Mesothelial cell of epicardium (in vitro differentiated cells): Measurements from ENCODE around the gene BEAN1. TPM values are rescaled to one million over a fixed set of nuclear protein-coding genes. Genes with fewer than 3 reads are reported as not detected.

ENCODE experiments used
- DNase-seq, 2 experiments: peaks; one replicate each; pipeline ENCODE4 v3.0.0; 2021; ENCODE audit warnings: low spot score in 2 of 2; ENCODE audit not compliant: unreplicated experiment in 2 of 2
- H3K27ac Mint-ChIP-seq: 2 replicates; pipeline ENCODE4 v1.8.0; 2021; ENCODE audit warnings: mixed read lengths
- H3K27me3 Mint-ChIP-seq: 2 replicates; pipeline ENCODE4 v1.8.0; 2021; ENCODE audit warnings: low read depth, mixed read lengths
- H3K36me3 Mint-ChIP-seq: 2 replicates; pipeline ENCODE4 v1.8.0; 2021; ENCODE audit warnings: mixed read lengths
- H3K4me1 Mint-ChIP-seq: 2 replicates; pipeline ENCODE4 v1.8.0; 2021; ENCODE audit warnings: mixed read lengths
- H3K4me3 Mint-ChIP-seq: 2 replicates; pipeline ENCODE4 v1.8.0; 2021; ENCODE audit warnings: mild to moderate bottlenecking, moderate library complexity, mixed read lengths
- H3K9me3 Mint-ChIP-seq: 2 replicates; pipeline ENCODE4 v1.8.0; 2021; ENCODE audit warnings: mixed read lengths
- total RNA-seq: library from RNA; stranded (reverse); gene quantifications from 3 replicates; pipeline ENCODE4 v1.2.1, GENCODE V29; 2021
- TF ChIP-seq, protein P1 (sequence below): fragments of 200-600 bp; sonication (generic); IDR thresholded peaks from one replicate; pipeline ENCODE4 v1.5.0; 2021; ENCODE audit warnings: antibody characterized with exemption; ENCODE audit not compliant: unreplicated experiment

BEAN1 gene
- total RNA-seq, 1 donor from 2014 or later, result 1.1 TPM

DNA sequence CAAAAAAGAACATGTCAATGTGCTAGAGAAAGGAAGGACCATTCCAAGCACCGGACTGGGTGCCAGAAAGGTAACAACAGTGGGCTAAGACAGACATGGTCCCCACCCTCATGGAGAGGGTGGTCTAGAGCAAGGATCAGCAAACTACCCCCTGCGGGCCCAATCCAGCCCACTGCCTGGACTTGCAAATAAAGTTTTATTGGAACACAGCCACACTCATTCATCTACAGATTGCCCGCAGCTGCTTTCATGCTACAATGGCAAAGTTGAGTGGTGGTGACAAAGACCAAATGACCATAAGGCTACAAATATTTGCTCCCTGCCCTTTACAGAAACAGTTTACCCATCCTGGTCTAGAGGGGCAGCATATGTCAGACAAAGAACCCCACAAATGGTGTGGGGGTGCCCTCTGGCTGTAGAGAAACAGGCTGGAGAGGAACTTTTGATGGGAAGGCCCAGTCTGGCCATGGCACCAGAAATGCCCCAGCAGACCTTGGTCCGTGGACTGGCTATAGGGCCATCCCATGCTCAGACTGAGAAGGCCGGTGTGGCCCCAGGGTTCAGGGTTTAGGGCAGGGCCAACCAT lies 45.4 kb upstream of the BEAN1 start:
- H3K4me1 Mint-ChIP-seq, result peaks cover 25% of the 10 kb centered on the region
- TF ChIP-seq, protein P1, sequence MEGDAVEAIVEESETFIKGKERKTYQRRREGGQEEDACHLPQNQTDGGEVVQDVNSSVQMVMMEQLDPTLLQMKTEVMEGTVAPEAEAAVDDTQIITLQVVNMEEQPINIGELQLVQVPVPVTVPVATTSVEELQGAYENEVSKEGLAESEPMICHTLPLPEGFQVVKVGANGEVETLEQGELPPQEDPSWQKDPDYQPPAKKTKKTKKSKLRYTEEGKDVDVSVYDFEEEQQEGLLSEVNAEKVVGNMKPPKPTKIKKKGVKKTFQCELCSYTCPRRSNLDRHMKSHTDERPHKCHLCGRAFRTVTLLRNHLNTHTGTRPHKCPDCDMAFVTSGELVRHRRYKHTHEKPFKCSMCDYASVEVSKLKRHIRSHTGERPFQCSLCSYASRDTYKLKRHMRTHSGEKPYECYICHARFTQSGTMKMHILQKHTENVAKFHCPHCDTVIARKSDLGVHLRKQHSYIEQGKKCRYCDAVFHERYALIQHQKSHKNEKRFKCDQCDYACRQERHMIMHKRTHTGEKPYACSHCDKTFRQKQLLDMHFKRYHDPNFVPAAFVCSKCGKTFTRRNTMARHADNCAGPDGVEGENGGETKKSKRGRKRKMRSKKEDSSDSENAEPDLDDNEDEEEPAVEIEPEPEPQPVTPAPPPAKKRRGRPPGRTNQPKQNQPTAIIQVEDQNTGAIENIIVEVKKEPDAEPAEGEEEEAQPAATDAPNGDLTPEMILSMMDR, result no peak
- peaks cover 16% of the 10 kb centered on the region for H3K9me3 Mint-ChIP-seq
- peaks cover 3% of the 10 kb centered on the region for H3K36me3 Mint-ChIP-seq
- no peaks in the 10 kb centered on the region for H3K27me3 Mint-ChIP-seq
- H3K27ac Mint-ChIP-seq, result peak overlapping the region; percentile 92
- no peak for DNase-seq
- no peak overlapping the region for H3K4me3 Mint-ChIP-seq

DNA sequence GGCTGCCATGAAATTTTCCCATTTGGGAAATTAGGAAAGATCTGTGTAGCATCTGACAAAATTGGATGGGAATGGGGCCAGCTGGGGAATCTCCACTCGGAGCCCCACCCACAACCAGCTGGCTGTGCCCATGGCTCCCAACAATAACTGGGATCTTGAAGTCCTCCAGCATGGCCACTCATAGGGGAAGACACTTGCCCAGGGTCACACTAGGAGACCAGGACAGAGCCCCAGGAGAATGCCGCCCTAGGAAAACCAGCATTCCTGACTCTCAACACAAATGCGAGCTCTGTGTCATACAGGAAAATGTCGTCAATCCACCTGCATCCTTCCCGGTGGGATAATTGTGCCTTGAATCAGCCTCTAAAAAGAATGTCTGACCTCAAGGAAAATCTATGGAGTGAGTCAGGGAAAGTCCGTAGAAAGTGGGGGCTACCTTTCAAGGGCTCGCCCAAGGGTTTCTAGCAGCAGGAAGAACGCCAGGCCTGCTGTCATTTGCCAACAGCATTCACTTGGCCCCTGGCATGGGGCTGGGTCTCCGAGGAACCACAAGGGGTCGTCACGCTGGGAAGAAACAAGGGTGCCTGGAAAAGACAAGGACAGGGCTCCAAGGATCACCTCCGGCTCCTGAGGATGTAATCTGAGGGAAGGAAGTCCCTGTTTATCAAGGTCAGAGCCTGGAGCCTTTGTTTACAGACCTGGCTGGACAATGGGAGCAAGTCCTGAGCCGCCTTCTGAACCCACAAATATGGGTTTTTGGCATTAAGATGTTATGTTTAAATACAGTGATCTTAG lies 44.7 kb upstream of the BEAN1 start:
- peaks cover 16% of the 10 kb centered on the region for H3K9me3 Mint-ChIP-seq
- peaks cover 25% of the 10 kb centered on the region for H3K4me1 Mint-ChIP-seq

DNA sequence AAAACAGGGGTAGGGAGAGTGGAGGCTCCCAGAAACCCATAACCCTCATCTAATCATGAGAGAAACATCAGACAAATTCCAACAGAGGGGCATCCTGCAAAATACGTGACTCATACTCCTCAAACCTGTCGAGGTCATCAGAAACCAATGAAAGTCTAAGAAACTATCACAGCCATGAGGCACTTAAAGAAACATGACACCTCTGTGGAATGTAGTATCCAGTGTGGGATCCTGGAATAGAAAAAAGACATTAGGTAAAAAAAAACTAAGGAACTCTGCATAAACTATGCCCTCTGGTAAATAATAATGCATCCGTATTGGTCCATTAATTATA lies 44.2 kb upstream of the BEAN1 start:
- Mint-ChIP-seq H3K4me1 (peaks cover 25% of the 10 kb centered on the region), H3K9me3 (peaks cover 16% of the 10 kb centered on the region), H3K36me3 (peaks cover 3% of the 10 kb centered on the region), H3K4me3 (no peak overlapping the region), H3K27ac (peak overlapping the region; percentile 92), H3K27me3 (no peaks in the 10 kb centered on the region)
- TF ChIP-seq, protein P1, result no peak
- DNase-seq, result no peak

More for the DNA sequence above, 44.7 kb upstream of the BEAN1 start:
- Mint-ChIP-seq H3K36me3 (peaks cover 3% of the 10 kb centered on the region), H3K27ac (peak overlapping the region; percentile 92), H3K27me3 (no peaks in the 10 kb centered on the region), H3K4me3 (no peak overlapping the region)
- no peak for DNase-seq
- TF ChIP-seq, protein P1, result no peak

DNA sequence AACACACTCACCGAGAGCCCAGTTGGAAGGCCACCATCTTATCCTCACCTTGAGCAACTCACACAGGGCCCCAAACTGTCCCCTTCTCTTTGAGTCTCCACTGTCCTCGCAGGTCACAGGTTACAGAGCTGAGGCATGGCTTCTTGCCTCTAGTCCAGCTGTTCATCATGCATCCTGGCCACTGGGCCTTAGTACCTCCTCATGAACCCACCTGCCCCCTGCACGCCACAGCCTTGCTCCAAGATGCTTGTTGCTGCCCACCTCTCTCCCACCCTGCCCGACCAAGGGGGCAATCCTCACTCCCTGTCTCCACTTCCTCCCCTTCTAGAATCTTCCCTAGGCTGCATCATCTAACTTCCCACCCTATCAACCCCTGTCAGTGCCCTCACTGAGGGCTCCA lies 43.5 kb upstream of the BEAN1 start:
- peaks cover 16% of the 10 kb centered on the region for H3K9me3 Mint-ChIP-seq

DNA sequence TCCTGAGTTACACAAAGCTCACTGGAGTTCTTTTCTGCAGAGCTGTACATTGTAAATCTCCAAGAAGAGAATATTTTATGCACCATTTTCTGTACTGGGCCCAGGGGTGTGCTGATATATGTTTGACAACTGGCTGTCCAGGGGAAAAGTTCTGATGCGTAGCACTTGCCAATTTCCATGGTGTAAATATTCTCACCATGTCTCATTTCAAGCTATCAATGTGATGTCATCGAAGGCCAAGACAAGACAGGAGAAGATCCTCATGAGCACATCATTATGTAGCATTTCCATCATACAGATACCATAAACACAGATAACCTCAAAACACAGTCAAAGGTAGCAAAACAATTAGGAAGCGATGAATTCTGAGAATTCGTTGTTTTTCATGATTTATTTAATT lies 41.7 kb upstream of the BEAN1 start:
- DNase-seq, result no peak
- peaks cover 16% of the 10 kb centered on the region for H3K4me1 Mint-ChIP-seq
- no peak overlapping the region for H3K27ac Mint-ChIP-seq
- H3K9me3 Mint-ChIP-seq, result peaks cover 7% of the 10 kb centered on the region
- no peaks in the 10 kb centered on the region for H3K27me3 Mint-ChIP-seq
- H3K4me3 Mint-ChIP-seq, result no peak overlapping the region
- TF ChIP-seq, protein P1, result no peak
- no peaks in the 10 kb centered on the region for H3K36me3 Mint-ChIP-seq

More for the DNA sequence above, 43.5 kb upstream of the BEAN1 start:
- H3K4me1 Mint-ChIP-seq, result peaks cover 23% of the 10 kb centered on the region
- no peak overlapping the region for H3K4me3 Mint-ChIP-seq
- peak overlapping the region; percentile 92 for H3K27ac Mint-ChIP-seq
- no peak for DNase-seq
- TF ChIP-seq, protein P1, result no peak
- peaks cover 3% of the 10 kb centered on the region for H3K36me3 Mint-ChIP-seq
- H3K27me3 Mint-ChIP-seq, result no peaks in the 10 kb centered on the region
